ENCODE results near the gene LRBA.
A peak's percentile ranks its signal among the peaks of the same experiment; 100 is the strongest.
"Not testable (repeated sequence)": the region's sequence is repeated elsewhere in the genome, so short reads cannot be mapped to it uniquely, and the experiment has no call there.

Gene LRBA, protein sequence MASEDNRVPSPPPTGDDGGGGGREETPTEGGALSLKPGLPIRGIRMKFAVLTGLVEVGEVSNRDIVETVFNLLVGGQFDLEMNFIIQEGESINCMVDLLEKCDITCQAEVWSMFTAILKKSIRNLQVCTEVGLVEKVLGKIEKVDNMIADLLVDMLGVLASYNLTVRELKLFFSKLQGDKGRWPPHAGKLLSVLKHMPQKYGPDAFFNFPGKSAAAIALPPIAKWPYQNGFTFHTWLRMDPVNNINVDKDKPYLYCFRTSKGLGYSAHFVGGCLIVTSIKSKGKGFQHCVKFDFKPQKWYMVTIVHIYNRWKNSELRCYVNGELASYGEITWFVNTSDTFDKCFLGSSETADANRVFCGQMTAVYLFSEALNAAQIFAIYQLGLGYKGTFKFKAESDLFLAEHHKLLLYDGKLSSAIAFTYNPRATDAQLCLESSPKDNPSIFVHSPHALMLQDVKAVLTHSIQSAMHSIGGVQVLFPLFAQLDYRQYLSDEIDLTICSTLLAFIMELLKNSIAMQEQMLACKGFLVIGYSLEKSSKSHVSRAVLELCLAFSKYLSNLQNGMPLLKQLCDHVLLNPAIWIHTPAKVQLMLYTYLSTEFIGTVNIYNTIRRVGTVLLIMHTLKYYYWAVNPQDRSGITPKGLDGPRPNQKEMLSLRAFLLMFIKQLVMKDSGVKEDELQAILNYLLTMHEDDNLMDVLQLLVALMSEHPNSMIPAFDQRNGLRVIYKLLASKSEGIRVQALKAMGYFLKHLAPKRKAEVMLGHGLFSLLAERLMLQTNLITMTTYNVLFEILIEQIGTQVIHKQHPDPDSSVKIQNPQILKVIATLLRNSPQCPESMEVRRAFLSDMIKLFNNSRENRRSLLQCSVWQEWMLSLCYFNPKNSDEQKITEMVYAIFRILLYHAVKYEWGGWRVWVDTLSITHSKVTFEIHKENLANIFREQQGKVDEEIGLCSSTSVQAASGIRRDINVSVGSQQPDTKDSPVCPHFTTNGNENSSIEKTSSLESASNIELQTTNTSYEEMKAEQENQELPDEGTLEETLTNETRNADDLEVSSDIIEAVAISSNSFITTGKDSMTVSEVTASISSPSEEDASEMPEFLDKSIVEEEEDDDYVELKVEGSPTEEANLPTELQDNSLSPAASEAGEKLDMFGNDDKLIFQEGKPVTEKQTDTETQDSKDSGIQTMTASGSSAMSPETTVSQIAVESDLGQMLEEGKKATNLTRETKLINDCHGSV (N-terminal part only)

DNA sequence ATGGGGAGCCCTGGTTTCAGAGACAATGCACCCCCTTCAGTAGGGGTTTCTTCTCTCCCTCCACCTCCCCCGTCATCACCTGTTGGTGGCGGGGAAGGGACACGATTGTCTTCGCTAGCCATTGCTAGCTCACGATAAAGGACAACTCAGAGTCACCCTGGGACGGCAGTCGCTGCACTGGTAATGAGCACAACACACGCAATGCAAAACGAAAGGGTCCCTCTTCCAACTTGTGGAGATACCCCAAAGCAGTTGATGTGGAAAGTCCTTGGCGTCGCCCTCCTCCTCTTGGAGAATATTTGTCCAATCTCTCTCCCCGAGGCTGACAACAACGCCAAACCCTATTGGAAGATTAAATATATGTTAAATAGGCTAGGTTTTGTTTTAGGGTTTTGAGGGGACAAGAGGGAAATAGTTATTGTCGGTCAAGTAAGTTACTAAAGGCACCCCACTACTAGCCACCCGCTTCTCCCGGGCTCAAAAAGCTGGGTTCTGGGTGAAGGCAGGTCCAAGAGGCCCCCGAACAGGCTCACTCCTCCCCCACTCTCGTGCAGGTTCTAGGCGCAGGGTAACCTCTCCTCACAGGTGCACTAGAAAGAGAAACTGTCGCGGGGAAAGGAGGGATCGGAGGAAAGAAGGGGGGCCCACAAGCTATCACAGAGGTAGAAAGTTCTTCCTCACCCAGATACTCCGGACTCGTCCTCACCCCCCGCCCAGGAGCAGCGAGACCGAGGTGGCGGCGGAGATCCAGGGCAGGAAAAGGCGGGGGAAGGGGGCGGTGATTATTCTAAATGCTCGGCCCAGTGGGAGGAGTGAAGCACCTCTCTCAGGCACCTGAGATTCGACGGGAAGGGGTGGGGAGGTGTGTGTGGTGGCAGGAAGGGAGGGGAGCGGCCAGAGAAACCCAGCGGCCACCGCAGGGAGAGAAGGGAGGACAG, at the start of gene LRBA:
Gene LRBA (minus strand): TSS at position 764 of the 938 bp plus-strand sequence. CDS start 642 bp downstream, at position 122.
- DNase-seq (ENCODE audit: low spot score), result peak; percentile 66

DNA sequence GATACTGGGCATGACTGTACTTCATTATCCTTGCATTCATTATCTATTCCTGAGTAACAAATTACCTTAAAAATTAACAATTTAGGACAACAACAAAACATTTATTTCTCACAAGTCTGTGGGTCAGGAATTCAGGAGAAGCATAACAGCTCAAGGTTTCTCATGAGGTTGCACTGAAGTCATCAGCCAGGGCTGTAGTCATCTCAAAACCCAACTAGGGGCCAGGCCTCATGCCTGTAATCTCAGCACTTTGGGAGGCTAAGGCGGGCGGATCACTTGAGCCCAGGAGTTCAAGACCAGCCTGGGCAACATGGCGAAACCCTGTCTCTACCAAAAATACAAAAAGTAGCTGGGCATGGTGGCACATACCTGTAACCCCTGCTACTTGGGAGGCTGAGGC, 48.1 kb upstream of the LRBA start:
- DNase-seq (ENCODE audit: low spot score), result not testable (repeated sequence)

DNA sequence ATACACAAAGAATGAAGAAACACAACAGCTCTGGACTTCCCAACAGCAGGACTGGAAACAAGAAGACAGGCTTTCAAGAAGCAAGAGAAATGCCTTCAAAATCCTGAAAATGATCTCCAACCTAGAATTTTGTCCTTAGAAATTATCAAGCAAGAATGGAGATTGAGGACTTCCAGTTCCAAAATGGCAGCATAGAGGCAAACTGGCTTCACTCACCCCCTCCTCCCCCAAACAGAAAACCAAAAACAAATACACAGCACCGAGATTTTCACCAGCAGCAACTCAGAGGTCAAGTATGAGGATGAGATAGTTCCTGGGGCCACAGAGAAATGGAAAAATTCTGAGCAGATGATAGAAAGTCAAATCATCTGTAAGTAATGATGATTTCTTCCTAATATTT, 40.5 kb upstream of the LRBA start:
- no peak for DNase-seq (ENCODE audit: low spot score)

DNA sequence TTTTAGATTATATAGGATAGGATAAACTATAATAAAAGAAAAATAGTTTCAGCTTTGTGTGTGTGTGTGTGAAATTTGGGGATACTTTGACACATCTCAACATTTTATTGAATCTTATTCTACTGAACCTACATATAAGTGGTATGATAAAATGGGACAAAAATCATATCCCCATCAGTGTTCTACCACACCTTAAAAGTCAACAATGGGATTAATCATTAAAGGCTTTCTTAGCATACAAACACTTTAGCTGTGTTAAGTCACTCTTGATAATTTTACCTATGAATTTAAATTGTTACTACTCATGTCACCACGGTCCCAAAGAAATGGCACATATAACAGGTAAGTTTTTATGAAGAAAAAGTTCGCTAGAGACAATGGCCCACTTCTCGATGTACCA, 37.7 kb upstream of the LRBA start:
- DNase-seq (ENCODE audit: low spot score), result no peak

DNA sequence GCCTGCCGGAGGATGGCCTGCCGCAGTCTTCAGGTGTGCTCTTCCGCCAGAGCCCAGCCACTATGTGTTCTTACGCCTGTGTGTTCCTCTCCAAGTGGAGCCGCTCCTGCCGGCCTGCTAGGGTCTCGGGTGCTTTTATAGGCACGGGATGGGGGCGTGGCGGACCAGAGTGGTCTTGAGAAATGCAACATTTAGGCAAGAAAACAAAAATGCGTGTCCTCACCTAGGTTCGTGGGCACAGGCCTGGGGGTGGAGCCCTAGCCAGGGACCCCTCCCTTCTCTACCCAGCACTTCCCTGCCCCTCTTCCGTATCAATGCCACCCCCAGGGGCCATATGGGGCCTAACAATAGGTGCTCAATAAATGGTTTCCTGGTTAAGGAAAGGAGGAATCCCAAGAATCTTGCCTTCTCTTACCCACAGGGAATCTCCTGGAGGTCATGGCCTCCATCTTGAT, 34.4 kb upstream of the LRBA start:
- no peak for DNase-seq (ENCODE audit: low spot score)

DNA sequence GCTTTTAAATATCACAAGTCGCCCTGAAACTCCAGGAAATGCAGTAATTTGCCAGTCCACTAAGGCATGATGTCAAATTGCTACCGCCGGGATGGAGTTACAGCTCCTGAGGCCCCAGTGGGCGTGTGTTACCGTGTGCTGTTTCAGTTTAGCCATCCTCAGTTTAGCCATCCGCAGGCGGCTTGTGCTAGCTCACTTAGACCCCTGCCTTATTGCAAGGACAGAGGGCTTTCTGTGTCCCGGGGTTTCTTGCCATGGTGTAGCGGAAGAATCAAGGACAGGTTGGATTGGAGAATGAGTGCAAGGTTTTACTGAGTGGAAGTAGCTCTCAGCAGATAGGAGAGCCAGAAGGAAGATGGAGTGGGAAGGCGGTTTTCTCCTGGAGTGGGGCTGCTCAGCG, 33.8 kb upstream of the LRBA start:
- no peak for DNase-seq (ENCODE audit: low spot score)

DNA sequence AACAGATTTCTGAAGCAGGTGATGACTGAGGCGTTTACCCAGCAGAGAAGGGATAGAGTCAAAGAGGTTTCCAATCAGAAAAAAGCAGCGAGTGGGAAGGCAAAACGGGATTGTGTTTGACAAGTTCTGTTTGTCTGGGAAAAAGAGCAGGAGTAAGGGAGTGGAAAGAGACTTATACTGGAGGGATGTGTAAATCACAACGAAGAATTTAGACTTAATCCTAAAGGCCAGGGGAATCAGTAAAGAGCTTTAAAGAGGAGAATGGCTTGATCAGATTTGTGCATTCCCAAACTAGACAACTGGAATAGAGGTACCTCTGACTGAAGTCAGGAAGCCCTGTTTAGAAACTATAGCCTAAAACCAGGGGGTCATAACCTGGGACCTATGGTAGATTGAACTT, 31.5 kb upstream of the LRBA start:
- DNase-seq (ENCODE audit: low spot score), result no peak

DNA sequence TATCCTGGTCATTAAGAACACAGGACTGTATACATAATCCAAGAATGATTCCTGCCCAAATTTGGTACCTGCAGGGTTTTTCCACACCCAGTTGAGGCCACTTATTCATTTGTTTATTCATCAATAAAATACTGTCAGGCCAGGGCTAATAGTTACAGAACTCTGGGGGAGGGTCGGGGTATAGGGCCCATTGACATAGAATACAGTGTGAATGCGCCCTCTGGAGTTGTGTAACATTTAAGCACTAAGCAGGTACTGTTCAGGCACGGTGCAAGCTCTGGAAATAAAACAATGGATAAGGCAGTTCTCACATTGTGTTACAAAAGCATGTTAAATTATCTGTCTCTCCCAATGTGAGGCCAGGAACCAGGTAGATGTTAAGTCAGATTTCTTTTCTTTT, 30.8 kb upstream of the LRBA start:
- DNase-seq (ENCODE audit: low spot score), result no peak

DNA sequence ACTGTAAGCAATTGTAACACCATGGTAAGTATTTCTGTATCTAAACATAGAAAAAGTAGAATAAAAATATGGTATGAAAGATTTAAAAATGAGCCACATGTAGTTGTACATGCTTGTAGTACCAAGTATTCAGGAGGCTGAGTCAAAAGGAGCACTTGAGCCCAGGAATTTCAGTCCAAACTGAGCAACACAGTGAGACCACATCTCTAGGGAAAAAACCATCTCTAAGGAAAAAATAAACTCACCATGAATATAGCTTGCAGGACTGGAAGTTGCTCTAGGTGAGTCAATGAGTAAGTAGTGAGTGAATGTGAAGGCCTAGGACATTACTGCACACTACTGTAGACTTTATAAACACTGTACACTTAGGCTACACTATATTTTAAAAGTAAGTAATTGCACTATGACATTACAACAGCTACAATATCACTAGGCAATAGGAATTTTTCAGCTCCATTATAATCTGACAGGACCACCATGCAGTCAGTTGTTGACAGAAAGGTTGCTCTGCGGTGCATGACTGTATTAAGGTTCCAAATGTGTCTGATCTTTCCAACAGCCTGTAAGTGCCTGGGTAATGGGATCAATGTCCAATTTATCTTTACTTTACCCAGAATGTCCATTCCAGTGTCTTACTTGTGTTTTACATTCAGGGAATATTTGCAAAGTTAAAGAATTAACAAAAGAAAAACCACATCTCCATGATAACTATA, 28.9 kb upstream of the LRBA start:
- DNase-seq (ENCODE audit: low spot score), result no peak

DNA sequence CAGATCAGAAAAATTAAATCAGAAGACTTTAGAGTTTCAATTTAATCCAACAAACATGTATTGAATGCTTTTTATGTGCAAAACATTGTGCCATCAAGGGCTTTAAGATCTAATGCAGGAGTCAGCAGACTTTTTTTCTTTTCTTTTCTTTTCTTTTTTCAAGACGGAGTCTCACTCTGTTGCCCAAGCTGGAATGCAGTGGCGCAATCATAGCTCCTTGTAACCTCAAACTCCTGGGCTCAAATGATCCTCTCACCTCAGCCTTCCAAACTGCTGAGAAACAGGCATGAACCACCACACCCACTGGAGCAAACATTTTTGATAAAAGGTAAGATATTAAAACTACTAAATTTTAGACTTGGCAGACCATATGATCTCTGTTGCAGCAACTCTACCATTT, 24.6 kb upstream of the LRBA start:
- DNase-seq (ENCODE audit: low spot score), result no peak

DNA sequence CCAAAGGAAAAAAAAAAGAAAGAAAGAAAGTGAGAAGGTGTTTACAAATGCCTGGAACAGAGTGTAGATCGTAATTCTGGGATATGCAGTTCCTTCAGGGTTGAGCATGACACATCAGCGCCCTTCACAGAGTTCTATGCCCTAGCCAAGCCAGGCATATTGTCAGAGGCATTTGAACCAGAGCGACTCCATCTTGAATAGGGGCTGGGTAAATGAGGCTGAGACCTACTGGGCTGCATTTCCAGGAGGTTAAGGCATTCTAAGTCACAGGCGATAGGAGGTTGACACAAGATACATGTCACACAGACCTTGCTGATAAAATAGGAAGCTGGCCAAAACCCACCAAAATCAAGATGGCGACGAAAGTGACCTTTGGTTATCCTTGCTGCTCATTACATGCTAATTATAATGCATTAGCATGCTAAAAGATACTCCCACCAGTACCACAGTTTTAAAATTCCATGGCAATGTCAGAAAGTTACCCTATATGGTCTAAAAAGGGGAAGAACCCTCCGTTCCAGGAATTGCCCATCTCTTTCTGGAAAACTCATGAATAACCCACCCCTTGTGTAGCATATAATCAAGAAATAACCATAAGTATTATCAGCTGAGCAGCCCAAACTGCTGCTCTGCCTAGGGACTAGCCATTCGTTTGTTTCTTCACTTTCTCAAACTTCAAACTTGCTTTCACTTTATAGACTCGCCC, 23.5 kb upstream of the LRBA start:
- no peak for DNase-seq (ENCODE audit: low spot score)

DNA sequence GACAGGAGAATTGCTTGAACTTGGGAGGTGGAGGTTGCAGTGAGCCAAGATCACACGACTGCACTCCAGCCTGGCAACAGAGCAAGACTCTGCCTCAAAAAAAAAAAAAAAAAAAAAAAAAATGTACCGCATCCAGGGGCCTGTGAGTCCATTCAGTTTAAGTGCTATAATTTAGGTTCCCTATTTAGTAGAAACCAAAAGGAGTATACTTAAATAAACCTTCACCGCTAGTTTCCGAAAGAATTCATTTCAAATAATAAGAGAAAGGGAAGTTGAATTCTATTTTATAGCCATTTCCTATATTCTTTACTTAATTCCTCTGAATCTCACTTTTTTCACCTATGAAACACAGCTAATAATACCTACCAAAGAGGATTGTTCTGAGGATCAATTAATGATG, 20.8 kb upstream of the LRBA start:
- DNase-seq (ENCODE audit: low spot score), result no peak

DNA sequence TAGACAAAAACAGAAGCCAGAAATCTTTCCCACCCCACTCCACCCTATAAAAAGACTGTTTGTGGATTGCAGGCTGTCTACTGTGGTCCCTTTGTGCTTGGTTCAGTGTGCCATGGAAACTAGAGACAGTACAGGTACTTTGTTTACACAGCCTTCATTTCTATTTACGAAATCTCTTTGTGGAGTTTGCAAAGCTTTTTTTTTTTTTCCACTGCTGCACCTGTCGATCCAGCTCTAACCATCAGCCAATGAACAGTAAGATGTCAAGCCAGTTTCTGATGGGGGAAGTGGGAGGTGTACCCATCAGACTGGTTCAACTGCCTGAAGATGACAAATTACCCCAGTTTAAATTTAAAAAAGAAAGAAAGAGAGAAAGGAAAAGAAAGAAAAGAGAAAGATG, 20.2 kb upstream of the LRBA start:
- no peak for DNase-seq (ENCODE audit: low spot score)

DNA sequence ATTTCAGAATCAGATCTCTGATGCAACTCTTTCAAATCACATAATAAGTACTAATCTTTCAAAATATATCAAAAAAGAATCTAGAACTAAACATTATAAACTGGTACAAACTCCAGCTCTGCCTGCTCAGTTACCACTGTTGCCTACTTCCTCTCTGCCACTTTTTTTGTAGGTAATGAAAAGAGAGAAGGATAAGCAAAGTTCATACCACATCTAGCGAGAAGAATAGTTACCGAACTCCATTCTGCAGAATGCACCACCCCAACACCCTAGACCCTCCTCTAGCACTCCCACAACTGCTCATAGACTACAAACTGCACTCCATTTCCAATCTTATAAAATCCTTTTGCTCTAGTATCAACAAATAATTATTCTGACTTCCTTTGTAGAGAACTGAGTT, 19.7 kb upstream of the LRBA start:
- no peak for DNase-seq (ENCODE audit: low spot score)

DNA sequence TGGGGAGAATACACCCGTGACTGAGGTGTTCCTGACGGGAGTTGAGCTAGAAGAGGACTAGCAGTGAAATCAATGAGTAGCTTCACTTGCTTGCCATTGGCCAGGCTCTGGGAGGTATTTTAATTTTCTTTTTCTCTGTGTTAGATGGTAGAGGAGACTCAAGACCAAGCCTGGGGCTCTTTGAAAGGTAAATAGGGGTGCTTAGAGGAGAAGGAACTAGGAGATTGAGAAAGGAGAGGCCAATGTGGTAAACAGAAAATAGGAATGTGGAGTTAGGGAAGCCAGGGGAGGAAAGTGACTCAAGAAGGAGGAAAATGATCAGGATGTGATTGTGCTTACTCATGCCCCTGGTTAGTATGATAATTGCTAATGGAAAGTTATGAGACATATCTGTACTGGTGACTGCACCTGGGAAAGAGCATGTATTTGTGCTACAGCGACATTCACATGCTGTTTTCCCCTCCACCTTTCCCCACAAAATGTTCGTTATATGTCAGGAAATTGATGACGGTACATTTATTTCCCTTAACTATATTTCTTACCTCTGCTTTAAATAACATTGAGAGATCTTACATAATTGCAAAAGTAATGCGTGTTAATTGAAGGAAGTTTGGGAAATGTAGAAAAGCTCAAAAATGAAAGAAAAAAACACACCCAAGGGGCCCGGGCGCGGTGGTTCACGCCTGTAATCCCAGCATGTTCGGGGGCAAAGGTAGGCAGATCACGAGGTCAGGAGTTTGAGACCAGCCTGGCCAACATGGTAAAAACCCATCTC, 16.9 kb upstream of the LRBA start:
- peak; percentile 27 for DNase-seq (ENCODE audit: low spot score)

DNA sequence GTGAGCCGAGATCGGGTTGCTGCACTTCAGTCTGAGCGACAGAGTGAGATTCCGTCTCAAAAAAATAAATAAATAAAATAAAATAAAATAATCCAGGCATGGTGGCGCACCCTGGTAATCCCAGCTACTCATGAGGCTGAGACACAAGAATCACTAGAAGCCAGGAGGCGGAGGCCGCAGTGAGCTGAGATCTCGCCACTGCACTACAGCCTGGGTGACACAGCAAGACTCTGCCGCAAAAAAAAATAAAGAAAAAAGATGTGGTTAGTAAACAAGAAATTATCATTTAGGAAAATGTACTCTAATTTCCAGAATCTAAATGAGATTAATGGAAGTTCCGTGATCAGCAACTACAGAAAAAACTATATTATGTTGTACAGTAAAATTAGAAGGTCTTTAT, 14.5 kb upstream of the LRBA start:
- no peak for DNase-seq (ENCODE audit: low spot score)

DNA sequence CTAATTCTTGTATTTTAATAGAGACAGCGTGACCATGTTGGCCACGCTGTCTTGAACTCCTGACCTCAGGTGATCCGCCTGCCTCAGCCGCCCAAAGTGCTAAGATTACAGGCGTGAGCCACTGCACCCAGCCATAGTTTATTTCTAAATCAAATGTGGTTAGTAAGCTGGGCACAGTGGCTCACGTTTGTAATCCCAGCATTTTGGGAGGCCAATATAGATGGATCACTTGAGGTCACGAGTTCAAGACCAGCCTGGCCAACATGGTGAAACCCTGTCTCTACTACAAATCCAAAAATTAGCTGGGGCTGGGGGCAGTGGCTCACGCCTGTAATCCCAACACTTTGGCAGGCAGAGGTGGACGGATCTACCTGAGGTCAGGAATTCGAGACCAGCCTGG, 13.9 kb upstream of the LRBA start:
- DNase-seq (ENCODE audit: low spot score), result not testable (repeated sequence)

DNA sequence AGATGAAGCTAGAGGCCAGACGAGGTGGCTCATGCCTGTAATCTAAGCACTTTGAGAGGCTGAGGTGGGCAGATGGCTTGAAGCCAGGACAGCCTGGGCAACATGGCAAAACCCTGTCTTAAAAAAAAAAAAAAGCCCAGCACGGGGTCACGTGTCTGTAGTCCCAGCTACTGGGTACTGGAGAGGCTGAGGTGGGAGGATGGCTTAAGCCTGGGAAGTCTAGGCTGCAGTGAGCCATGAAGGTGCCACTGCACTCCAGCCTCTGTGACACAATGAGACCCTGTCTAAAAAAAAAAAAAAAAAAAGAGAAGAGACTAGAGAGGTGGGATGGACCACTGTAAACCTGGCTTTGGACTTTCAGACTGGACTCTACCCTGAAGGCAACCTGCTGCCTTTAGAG, 10.7 kb upstream of the LRBA start:
- no peak for DNase-seq (ENCODE audit: low spot score)

DNA sequence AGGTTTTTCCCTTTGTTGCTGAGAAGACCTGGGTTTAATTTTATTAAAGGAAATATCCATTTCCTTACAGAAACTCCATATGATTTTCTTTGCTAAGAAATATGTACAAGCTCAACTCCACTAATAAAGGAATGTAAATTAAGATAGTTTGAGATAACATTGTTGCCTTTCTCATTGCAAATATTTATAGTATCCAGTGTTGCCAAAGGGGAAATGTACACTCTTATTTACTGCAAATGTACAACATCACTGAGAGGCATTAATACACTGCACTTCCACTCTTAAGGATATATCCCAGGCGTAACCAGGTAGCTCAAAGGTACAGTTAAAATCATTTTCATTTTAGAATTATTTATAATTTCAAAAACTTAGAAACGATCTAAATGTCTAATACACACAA, 7.5 kb upstream of the LRBA start:
- no peak for DNase-seq (ENCODE audit: low spot score)
